ENCODE data around the gene ATXN1. TPM values are rescaled to one million over a fixed set of nuclear protein-coding genes. Genes with fewer than 3 reads are reported as not detected.

The ATXN1 gene
- total and polyA plus RNA-seq, 2 of the 13 experiments (the other 11 are each of a cell fraction or from before 2014, with no cell fraction given): 20.7 to 39.5 TPM

DNA sequence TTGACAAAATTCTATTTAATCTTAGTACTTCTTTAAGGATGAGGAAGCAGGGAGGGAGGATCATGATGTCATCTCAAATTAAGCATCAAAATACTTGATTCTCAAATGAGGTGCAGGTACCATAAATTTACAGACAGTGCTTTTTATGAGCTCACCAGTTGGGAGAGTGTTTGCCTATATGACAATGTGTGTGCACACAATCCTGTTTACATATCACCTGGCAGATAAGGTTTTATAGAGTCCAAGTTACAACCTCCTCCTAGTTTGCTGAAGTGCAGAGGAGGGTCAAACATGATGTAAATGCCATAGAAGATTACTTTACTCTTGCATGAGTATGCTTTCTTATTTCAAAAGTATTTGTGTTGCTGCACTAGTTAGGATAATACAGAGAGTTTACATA is 6.4 kb downstream of the ATXN1 start (continued):
- TF ChIP-seq, protein P1, sequence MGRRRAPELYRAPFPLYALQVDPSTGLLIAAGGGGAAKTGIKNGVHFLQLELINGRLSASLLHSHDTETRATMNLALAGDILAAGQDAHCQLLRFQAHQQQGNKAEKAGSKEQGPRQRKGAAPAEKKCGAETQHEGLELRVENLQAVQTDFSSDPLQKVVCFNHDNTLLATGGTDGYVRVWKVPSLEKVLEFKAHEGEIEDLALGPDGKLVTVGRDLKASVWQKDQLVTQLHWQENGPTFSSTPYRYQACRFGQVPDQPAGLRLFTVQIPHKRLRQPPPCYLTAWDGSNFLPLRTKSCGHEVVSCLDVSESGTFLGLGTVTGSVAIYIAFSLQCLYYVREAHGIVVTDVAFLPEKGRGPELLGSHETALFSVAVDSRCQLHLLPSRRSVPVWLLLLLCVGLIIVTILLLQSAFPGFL (CRISPR knock-in tag; IDR thresholded peaks at IDR 0.05): no peak
- peak; percentile 92 for TF ChIP-seq RARA (CRISPR knock-in tag; IDR thresholded peaks at IDR 0.05)
- TF ChIP-seq, protein P2, sequence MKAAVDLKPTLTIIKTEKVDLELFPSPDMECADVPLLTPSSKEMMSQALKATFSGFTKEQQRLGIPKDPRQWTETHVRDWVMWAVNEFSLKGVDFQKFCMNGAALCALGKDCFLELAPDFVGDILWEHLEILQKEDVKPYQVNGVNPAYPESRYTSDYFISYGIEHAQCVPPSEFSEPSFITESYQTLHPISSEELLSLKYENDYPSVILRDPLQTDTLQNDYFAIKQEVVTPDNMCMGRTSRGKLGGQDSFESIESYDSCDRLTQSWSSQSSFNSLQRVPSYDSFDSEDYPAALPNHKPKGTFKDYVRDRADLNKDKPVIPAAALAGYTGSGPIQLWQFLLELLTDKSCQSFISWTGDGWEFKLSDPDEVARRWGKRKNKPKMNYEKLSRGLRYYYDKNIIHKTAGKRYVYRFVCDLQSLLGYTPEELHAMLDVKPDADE (CRISPR knock-in tag; IDR thresholded peaks at IDR 0.05): no peak
- no peak for TF ChIP-seq ZNF30 (CRISPR knock-in tag; IDR thresholded peaks at IDR 0.05)
- peak; percentile 68 for TF ChIP-seq DPF2 (CRISPR knock-in tag; IDR thresholded peaks at IDR 0.05; ENCODE audit: borderline replicate concordance, low read depth)
- TF ChIP-seq SRY (CRISPR knock-in tag; IDR thresholded peaks at IDR 0.05): no peak
- TF ChIP-seq, protein P3, sequence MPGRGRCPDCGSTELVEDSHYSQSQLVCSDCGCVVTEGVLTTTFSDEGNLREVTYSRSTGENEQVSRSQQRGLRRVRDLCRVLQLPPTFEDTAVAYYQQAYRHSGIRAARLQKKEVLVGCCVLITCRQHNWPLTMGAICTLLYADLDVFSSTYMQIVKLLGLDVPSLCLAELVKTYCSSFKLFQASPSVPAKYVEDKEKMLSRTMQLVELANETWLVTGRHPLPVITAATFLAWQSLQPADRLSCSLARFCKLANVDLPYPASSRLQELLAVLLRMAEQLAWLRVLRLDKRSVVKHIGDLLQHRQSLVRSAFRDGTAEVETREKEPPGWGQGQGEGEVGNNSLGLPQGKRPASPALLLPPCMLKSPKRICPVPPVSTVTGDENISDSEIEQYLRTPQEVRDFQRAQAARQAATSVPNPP (CRISPR knock-in tag; IDR thresholded peaks at IDR 0.05): no peak
- peak; percentile 68 for TF ChIP-seq HHEX (CRISPR knock-in tag; IDR thresholded peaks at IDR 0.05)
- TF ChIP-seq ZNF652 (CRISPR knock-in tag; IDR thresholded peaks at IDR 0.05; ENCODE audit: borderline replicate concordance, low read depth): 0 out of 2 replicates have a peak, but pooled peaks have one; percentile 25
- TF ChIP-seq ZNF136 (CRISPR knock-in tag; IDR thresholded peaks at IDR 0.05; ENCODE audit: low read depth): no peak
- peak; percentile 71; the same call in 1 of the 2 replicates for TF ChIP-seq HMG20B (CRISPR knock-in tag; conservative IDR thresholded peaks at IDR 0.05)
- peak; percentile 35 to 82; a peak in 3 of 4 replicates for TF ChIP-seq EP300 (IDR thresholded peaks at IDR 0.05; ENCODE audit: low read depth in 2 of 2, low read length in 2 of 2)
- TF ChIP-seq EP300 (CRISPR knock-in tag; IDR thresholded peaks at IDR 0.05; ENCODE audit: borderline replicate concordance): peak; percentile 89
- TF ChIP-seq KDM1A (CRISPR knock-in tag; IDR thresholded peaks at IDR 0.05): 0 out of 2 replicates have a peak, but pooled peaks have one; percentile 13
- TF ChIP-seq, protein P4, sequence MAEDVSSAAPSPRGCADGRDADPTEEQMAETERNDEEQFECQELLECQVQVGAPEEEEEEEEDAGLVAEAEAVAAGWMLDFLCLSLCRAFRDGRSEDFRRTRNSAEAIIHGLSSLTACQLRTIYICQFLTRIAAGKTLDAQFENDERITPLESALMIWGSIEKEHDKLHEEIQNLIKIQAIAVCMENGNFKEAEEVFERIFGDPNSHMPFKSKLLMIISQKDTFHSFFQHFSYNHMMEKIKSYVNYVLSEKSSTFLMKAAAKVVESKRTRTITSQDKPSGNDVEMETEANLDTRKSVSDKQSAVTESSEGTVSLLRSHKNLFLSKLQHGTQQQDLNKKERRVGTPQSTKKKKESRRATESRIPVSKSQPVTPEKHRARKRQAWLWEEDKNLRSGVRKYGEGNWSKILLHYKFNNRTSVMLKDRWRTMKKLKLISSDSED (CRISPR knock-in tag; IDR thresholded peaks at IDR 0.05): no peak
- TF ChIP-seq ZNF577 (CRISPR knock-in tag; IDR thresholded peaks at IDR 0.05; ENCODE audit: borderline replicate concordance, low read depth): peak; percentile 82; the same call in 1 of the 2 replicates
- TF ChIP-seq, protein P5, sequence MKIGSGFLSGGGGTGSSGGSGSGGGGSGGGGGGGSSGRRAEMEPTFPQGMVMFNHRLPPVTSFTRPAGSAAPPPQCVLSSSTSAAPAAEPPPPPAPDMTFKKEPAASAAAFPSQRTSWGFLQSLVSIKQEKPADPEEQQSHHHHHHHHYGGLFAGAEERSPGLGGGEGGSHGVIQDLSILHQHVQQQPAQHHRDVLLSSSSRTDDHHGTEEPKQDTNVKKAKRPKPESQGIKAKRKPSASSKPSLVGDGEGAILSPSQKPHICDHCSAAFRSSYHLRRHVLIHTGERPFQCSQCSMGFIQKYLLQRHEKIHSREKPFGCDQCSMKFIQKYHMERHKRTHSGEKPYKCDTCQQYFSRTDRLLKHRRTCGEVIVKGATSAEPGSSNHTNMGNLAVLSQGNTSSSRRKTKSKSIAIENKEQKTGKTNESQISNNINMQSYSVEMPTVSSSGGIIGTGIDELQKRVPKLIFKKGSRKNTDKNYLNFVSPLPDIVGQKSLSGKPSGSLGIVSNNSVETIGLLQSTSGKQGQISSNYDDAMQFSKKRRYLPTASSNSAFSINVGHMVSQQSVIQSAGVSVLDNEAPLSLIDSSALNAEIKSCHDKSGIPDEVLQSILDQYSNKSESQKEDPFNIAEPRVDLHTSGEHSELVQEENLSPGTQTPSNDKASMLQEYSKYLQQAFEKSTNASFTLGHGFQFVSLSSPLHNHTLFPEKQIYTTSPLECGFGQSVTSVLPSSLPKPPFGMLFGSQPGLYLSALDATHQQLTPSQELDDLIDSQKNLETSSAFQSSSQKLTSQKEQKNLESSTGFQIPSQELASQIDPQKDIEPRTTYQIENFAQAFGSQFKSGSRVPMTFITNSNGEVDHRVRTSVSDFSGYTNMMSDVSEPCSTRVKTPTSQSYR (CRISPR knock-in tag; IDR thresholded peaks at IDR 0.05; ENCODE audit: borderline replicate concordance): peak; percentile 52; the same call in 1 of the 2 replicates
- peak; percentile 68 for TF ChIP-seq TBL1XR1 (IDR thresholded peaks at IDR 0.05; ENCODE audit: borderline replicate concordance, low read length, partially characterized antibody)
- 0 out of 2 replicates have a peak, but pooled peaks have one; percentile 28 for TF ChIP-seq RCOR2 (CRISPR knock-in tag; IDR thresholded peaks at IDR 0.05)
- TF ChIP-seq KMT2A (CRISPR knock-in tag; IDR thresholded peaks at IDR 0.05): no peak
- TF ChIP-seq SMARCE1 (IDR thresholded peaks at IDR 0.05; ENCODE audit: borderline replicate concordance): 0 out of 2 replicates have a peak, but pooled peaks have one; percentile 31
- TF ChIP-seq CREB1 (IDR thresholded peaks at IDR 0.05): peak; percentile 55
- peak; percentile 72 for TF ChIP-seq CREB1 (CRISPR knock-in tag; IDR thresholded peaks at IDR 0.05)
